ENCODE measurements around the gene HOXC12. TPM values are rescaled to one million over a fixed set of nuclear protein-coding genes. Genes with fewer than 3 reads are reported as not detected.
A peak's percentile ranks its signal among the peaks of the same experiment; 100 is the strongest.

The HOXC12 gene
- total RNA-seq, 1 donor from 2014 or later, result not detected

GRCh38 chr12:53985994-53986685 is 31.4 kb downstream of the HOXC12 start:
- Histone ChIP-seq H3K27me3 (ENCODE audit: control insufficient read depth, insufficient read depth, low read length) (peaks cover 87% of the 10 kb centered on the region), H3K4me3 (ENCODE audit: low read depth, low read length) (no peak overlapping the region), H3K36me3 (ENCODE audit: control insufficient read depth, insufficient read depth, low read length) (no peaks in the 10 kb centered on the region)
- DNase-seq (ENCODE audit: low read depth) (no peak), FAIRE-seq (no peak)
- TF ChIP-seq CTCF (IDR thresholded peaks at IDR 0.05; ENCODE audit: insufficient read depth, low read length, severe bottlenecking), result no peak

GRCh38 chr12:53986686-53987483 is 32.2 kb downstream of the HOXC12 start:
- no peaks in the 10 kb centered on the region for H3K36me3 ChIP-seq (ENCODE audit: control insufficient read depth, insufficient read depth, low read length)
- TF ChIP-seq CTCF (IDR thresholded peaks at IDR 0.05; ENCODE audit: insufficient read depth, low read length, severe bottlenecking), result no peak
- no peak for DNase-seq (ENCODE audit: low read depth)
- H3K4me3 ChIP-seq (ENCODE audit: low read depth, low read length), result no peak overlapping the region
- peaks cover 88% of the 10 kb centered on the region for H3K27me3 ChIP-seq (ENCODE audit: control insufficient read depth, insufficient read depth, low read length)
- FAIRE-seq, result no peak

GRCh38 chr12:53987787-53988230 is 33.1 kb downstream of the HOXC12 start:
- FAIRE-seq, result peak; percentile 13
- Histone ChIP-seq H3K27me3 (ENCODE audit: control insufficient read depth, insufficient read depth, low read length) (peaks cover 86% of the 10 kb centered on the region), H3K4me3 (ENCODE audit: low read depth, low read length) (no peak overlapping the region)

GRCh38 chr12:53988541-53989226 is 34.0 kb downstream of the HOXC12 start:
- FAIRE-seq (no peak), DNase-seq (ENCODE audit: low read depth) (no peak)
- peaks cover 86% of the 10 kb centered on the region for H3K27me3 ChIP-seq (ENCODE audit: control insufficient read depth, insufficient read depth, low read length)
- no peaks in the 10 kb centered on the region for H3K36me3 ChIP-seq (ENCODE audit: control insufficient read depth, insufficient read depth, low read length)
- no peak overlapping the region for H3K4me3 ChIP-seq (ENCODE audit: low read depth, low read length)
- no peak for TF ChIP-seq CTCF (IDR thresholded peaks at IDR 0.05; ENCODE audit: insufficient read depth, low read length, severe bottlenecking)

More at GRCh38 chr12:53987787-53988230, 33.1 kb downstream of the HOXC12 start:
- DNase-seq (ENCODE audit: low read depth), result no peak
- no peak for TF ChIP-seq CTCF (IDR thresholded peaks at IDR 0.05; ENCODE audit: insufficient read depth, low read length, severe bottlenecking)
- H3K36me3 ChIP-seq (ENCODE audit: control insufficient read depth, insufficient read depth, low read length), result no peaks in the 10 kb centered on the region

- no peak overlapping the region for H3K4me3 ChIP-seq (ENCODE audit: low read depth, low read length)
- FAIRE-seq, result no peak
- peaks cover 85% of the 10 kb centered on the region for H3K27me3 ChIP-seq (ENCODE audit: control insufficient read depth, insufficient read depth, low read length)
- no peaks in the 10 kb centered on the region for H3K36me3 ChIP-seq (ENCODE audit: control insufficient read depth, insufficient read depth, low read length)
- DNase-seq (ENCODE audit: low read depth), result peak; percentile 12
- peak; percentile 50 for TF ChIP-seq CTCF (IDR thresholded peaks at IDR 0.05; ENCODE audit: insufficient read depth, low read length, severe bottlenecking)
These were observed 34.8 kb downstream of the HOXC12 start for GRCh38 chr12:53989227-53990113.

All from bronchial epithelial cell (primary cell).